ENCODE data around the gene HDGFL1.
A peak's percentile ranks its signal among the peaks of the same experiment; 100 is the strongest.

The HDGFL1 gene

GRCh38 chr6:22569281-22570184 is at the start of gene HDGFL1:
TSS of gene HDGFL1 (plus strand) at chr6:22569566. CDS start at chr6:22569576, 10 bp downstream.
- no peak for DNase-seq (ENCODE audit: low read depth)

GRCh38 chr6:22521035-22521434 is 48.3 kb upstream of the HDGFL1 start:
- DNase-seq (ENCODE audit: low read depth) = no peak

- DNase-seq (ENCODE audit: low read depth) = peak; percentile 39
These were observed 42.6 kb upstream of the HDGFL1 start for GRCh38 chr6:22526736-22527135.

- DNase-seq (ENCODE audit: low read depth) = no peak
These were observed 39.5 kb upstream of the HDGFL1 start for GRCh38 chr6:22529866-22530265.

- no peak for DNase-seq (ENCODE audit: low read depth)
These were observed 38.9 kb upstream of the HDGFL1 start for GRCh38 chr6:22530506-22530905.

GRCh38 chr6:22536122-22536521 is 33.2 kb upstream of the HDGFL1 start:
- DNase-seq (ENCODE audit: low read depth) = no peak

- no peak for DNase-seq (ENCODE audit: low read depth)
These were observed 24.9 kb upstream of the HDGFL1 start for GRCh38 chr6:22544476-22544875.

GRCh38 chr6:22545051-22545450 is 24.3 kb upstream of the HDGFL1 start:
- DNase-seq (ENCODE audit: low read depth) = no peak

GRCh38 chr6:22546236-22546635 is 23.1 kb upstream of the HDGFL1 start:
- DNase-seq (ENCODE audit: low read depth) = no peak

GRCh38 chr6:22550971-22551670 is 18.2 kb upstream of the HDGFL1 start:
- peak; percentile 21 for DNase-seq (ENCODE audit: low read depth)

GRCh38 chr6:22556266-22556665 is 13.1 kb upstream of the HDGFL1 start:
- no peak for DNase-seq (ENCODE audit: low read depth)

- DNase-seq (ENCODE audit: low read depth) = no peak
These were observed 12.4 kb upstream of the HDGFL1 start for GRCh38 chr6:22557007-22557406.

- peak; percentile 5 for DNase-seq (ENCODE audit: low read depth)
These were observed 11.0 kb upstream of the HDGFL1 start for GRCh38 chr6:22558288-22558882.

- no peak for DNase-seq (ENCODE audit: low read depth)
These were observed 512 bp upstream of the HDGFL1 start for GRCh38 chr6:22568854-22569253.

GRCh38 chr6:22570185-22570551 is 802 bp downstream of the HDGFL1 start:
- no peak for DNase-seq (ENCODE audit: low read depth)

GRCh38 chr6:22575190-22575589 is 5.8 kb downstream of the HDGFL1 start:
- DNase-seq (ENCODE audit: low read depth) = peak; percentile 19

- DNase-seq (ENCODE audit: low read depth) = no peak
These were observed 10.1 kb downstream of the HDGFL1 start for GRCh38 chr6:22579439-22579838.

GRCh38 chr6:22580337-22580736 is 11.0 kb downstream of the HDGFL1 start:
- no peak for DNase-seq (ENCODE audit: low read depth)

GRCh38 chr6:22582417-22583205 is 13.2 kb downstream of the HDGFL1 start:
- DNase-seq (ENCODE audit: low read depth) = peak; percentile 67

- DNase-seq (ENCODE audit: low read depth) = no peak
These were observed 13.9 kb downstream of the HDGFL1 start for GRCh38 chr6:22583230-22583629.

- DNase-seq (ENCODE audit: low read depth) = no peak
These were observed 14.6 kb downstream of the HDGFL1 start for GRCh38 chr6:22583927-22584326.

- no peak for DNase-seq (ENCODE audit: low read depth)
These were observed 19.8 kb downstream of the HDGFL1 start for GRCh38 chr6:22589118-22589517.
